ENCODE results near the gene SETD6.

The SETD6 gene

DNA sequence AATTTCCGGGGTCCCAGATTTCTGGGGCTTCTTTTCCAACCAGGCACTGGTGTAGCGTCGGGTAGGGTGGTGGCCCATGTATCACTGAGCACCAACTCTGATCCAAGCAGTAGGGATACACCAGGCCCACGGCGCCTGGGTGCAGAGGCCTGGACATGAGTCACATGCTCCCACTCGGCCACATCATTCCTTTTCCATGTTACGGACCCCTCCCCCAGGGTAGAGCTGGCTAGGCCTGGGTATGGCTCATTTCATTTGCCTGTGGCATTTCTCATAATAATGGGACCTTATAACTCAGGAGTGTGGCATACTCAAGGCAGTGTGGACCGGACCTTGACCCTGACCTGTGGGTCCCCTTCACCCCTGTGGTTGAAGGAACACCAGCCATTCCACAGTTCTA, 33.4 kb upstream of the SETD6 start:
- TF ChIP-seq EZH2 (IDR thresholded peaks at IDR 0.05; ENCODE audit: borderline replicate concordance, low read length): no peak
- TF ChIP-seq, protein P1, sequence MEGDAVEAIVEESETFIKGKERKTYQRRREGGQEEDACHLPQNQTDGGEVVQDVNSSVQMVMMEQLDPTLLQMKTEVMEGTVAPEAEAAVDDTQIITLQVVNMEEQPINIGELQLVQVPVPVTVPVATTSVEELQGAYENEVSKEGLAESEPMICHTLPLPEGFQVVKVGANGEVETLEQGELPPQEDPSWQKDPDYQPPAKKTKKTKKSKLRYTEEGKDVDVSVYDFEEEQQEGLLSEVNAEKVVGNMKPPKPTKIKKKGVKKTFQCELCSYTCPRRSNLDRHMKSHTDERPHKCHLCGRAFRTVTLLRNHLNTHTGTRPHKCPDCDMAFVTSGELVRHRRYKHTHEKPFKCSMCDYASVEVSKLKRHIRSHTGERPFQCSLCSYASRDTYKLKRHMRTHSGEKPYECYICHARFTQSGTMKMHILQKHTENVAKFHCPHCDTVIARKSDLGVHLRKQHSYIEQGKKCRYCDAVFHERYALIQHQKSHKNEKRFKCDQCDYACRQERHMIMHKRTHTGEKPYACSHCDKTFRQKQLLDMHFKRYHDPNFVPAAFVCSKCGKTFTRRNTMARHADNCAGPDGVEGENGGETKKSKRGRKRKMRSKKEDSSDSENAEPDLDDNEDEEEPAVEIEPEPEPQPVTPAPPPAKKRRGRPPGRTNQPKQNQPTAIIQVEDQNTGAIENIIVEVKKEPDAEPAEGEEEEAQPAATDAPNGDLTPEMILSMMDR (IDR thresholded peaks at IDR 0.05; ENCODE audit: low read length): no peak
- Histone ChIP-seq H3K9me3 (ENCODE audit: low read length) (no peaks in the 10 kb centered on the region), H3K79me2 (ENCODE audit: insufficient read depth, low read length) (no peaks in the 10 kb centered on the region), H2AFZ (ENCODE audit: low read length) (no peak overlapping the region), H3K4me1 (ENCODE audit: insufficient read depth, low read length, severe bottlenecking) (no peaks in the 10 kb centered on the region), H3K27me3 (ENCODE audit: insufficient read depth, low read length) (no peaks in the 10 kb centered on the region), H3K4me2 (ENCODE audit: low read length) (no peak overlapping the region), H3K36me3 (ENCODE audit: insufficient read depth, low read length) (no peaks in the 10 kb centered on the region), H3K4me3 (ENCODE audit: low read depth, low read length, poor library complexity, severe bottlenecking) (no peak overlapping the region), H3F3A (ENCODE audit: insufficient read depth, low read length) (no peaks in the 10 kb centered on the region), H3K9me2 (ENCODE audit: low read depth, low read length) (no peaks in the 10 kb centered on the region), H3K27ac (ENCODE audit: low read depth, low read length, poor library complexity, severe bottlenecking) (no peak overlapping the region), H3K9ac (ENCODE audit: low read length) (no peak overlapping the region), H4K20me1 (ENCODE audit: insufficient read depth, low read length) (no peaks in the 10 kb centered on the region)

DNA sequence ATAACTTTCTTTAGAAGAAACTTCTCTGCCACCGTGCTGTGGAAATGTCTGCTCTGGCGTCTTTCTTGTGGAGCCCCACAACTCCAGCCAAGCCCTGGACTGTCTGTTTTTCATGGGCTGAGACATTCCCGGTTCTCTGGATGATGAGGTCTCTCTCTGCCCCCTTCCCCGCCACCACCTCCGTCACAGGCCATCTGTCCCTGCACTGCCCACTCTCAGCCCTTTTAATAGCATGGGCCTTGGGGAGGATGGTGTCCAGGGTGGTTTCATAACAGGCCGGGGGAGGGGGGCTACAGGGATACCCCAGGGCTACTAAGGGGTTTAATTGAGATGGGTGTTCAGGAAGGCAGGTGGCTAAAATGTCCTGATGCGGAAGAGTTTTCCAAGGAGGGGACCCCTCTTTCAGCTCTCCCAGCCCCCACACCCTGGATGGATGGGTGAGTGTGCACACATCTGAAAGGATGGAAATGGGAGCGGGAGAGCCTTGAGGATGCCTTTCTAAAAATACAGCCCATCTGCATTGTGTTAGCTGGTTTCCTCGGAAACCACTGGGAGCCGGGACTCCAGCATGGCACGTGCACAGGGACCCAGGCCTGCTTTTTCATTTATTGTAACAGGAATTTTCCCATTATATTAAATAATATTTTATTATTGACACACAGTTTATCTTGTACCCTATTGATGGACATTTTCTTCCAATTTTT, 30.0 kb upstream of the SETD6 start:
- Histone ChIP-seq H3K27me3 (ENCODE audit: insufficient read depth, low read length) (no peaks in the 10 kb centered on the region), H3K4me1 (ENCODE audit: insufficient read depth, low read length, severe bottlenecking) (peaks cover 3% of the 10 kb centered on the region), H3K27ac (ENCODE audit: low read depth, low read length, poor library complexity, severe bottlenecking) (no peak overlapping the region), H3K9me3 (ENCODE audit: low read length) (no peaks in the 10 kb centered on the region), H3K4me2 (ENCODE audit: low read length) (no peak overlapping the region), H3K79me2 (ENCODE audit: insufficient read depth, low read length) (no peaks in the 10 kb centered on the region), H3K36me3 (ENCODE audit: insufficient read depth, low read length) (no peaks in the 10 kb centered on the region), H3K9ac (ENCODE audit: low read length) (no peak overlapping the region), H2AFZ (ENCODE audit: low read length) (no peak overlapping the region), H3F3A (ENCODE audit: insufficient read depth, low read length) (no peaks in the 10 kb centered on the region), H3K4me3 (ENCODE audit: low read depth, low read length, poor library complexity, severe bottlenecking) (no peak overlapping the region), H3K9me2 (ENCODE audit: low read depth, low read length) (no peaks in the 10 kb centered on the region), H4K20me1 (ENCODE audit: insufficient read depth, low read length) (no peaks in the 10 kb centered on the region)
- TF ChIP-seq, protein P1 (IDR thresholded peaks at IDR 0.05; ENCODE audit: low read length): no peak
- TF ChIP-seq EZH2 (IDR thresholded peaks at IDR 0.05; ENCODE audit: borderline replicate concordance, low read length): no peak

DNA sequence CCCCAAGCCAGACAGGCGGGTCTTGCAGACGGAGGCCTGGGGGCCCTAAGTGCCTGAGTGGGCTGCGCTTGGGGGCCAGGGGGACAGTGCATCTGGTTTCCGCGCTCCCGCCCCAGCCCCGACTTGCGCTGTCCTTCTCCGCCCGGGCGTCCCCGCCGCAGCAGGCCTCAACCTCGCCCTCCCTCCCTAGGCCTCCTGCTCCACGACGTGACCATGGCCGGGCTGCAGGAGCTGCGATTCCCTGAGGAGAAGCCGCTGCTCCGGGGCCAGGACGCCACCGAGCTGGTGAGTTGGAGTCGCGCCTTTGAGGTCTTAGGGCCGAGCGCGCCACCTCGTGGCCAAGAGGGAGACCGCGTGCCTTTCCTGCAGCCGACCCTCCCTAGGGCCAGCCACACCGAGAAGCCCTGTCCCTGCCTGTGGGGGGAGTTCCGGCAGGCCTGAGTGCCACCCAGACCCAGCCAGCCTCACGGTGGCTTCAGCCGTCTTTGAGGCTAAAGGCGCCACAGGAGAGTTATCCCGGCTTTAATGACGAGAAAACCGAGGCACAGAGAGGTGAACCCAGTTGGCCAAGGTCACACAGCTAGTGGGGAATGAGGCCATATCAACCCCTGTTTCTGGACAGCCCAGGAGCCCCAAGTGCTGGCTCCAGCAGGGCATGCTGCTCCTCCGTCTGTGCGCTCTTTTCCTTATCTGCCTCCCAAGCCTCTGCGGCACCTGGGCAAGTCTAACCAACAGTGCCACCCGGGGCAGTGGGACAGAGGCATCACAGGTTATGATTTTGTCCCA, 27.6 kb upstream of the SETD6 start:
- H3K9ac ChIP-seq (ENCODE audit: low read length): no peak overlapping the region
- H3F3A ChIP-seq (ENCODE audit: insufficient read depth, low read length): no peaks in the 10 kb centered on the region
- H3K4me3 ChIP-seq (ENCODE audit: low read depth, low read length, poor library complexity, severe bottlenecking): no peak overlapping the region
- H3K27ac ChIP-seq (ENCODE audit: low read depth, low read length, poor library complexity, severe bottlenecking): no peak overlapping the region
- no peaks in the 10 kb centered on the region for H3K9me2 ChIP-seq (ENCODE audit: low read depth, low read length)
- peaks cover 3% of the 10 kb centered on the region for H3K4me1 ChIP-seq (ENCODE audit: insufficient read depth, low read length, severe bottlenecking)
- H3K36me3 ChIP-seq (ENCODE audit: insufficient read depth, low read length): no peaks in the 10 kb centered on the region
- TF ChIP-seq, protein P1 (IDR thresholded peaks at IDR 0.05; ENCODE audit: low read length): peak; percentile 84
- TF ChIP-seq EZH2 (IDR thresholded peaks at IDR 0.05; ENCODE audit: borderline replicate concordance, low read length): no peak
- no peak overlapping the region for H2AFZ ChIP-seq (ENCODE audit: low read length)
- H3K9me3 ChIP-seq (ENCODE audit: low read length): no peaks in the 10 kb centered on the region
- H3K4me2 ChIP-seq (ENCODE audit: low read length): no peak overlapping the region
- H3K79me2 ChIP-seq (ENCODE audit: insufficient read depth, low read length): no peaks in the 10 kb centered on the region
- no peaks in the 10 kb centered on the region for H4K20me1 ChIP-seq (ENCODE audit: insufficient read depth, low read length)
- H3K27me3 ChIP-seq (ENCODE audit: insufficient read depth, low read length): no peaks in the 10 kb centered on the region
